Activated CD8-positive, alpha-beta T cell treated with anti-CD3 and anti-CD28 coated beads for 36 hours (primary cell): ENCODE data around the gene DHRS12. TPM values are rescaled to one million over a fixed set of nuclear protein-coding genes. Genes with fewer than 3 reads are reported as not detected.

Experiments used
- ATAC-seq: fragments of 200-7000 bp; cut with Tn5 transposase; one replicate; pipeline ENCODE4 v1.10.0; 2021; ENCODE audit warnings: mild to moderate bottlenecking, moderate library complexity
- CTCF ChIA-PET: fragments of 350-600 bp; sonication (Branson Sonifier 250); formaldehyde crosslinking; loops from one replicate; lab custom pipeline; 2021; ENCODE audit warnings: antibody characterized with exemption; lab: Charles Lee
- POLR2A ChIA-PET: fragments of 350-600 bp; sonication (Branson Sonifier 250); formaldehyde crosslinking; loops from one replicate; lab custom pipeline; 2021; ENCODE audit warnings: antibody characterized with exemption; lab: Charles Lee
- DNase-seq: peaks from one replicate; pipeline ENCODE4 v3.0.0-alpha.2; 2020
- H3K27ac Mint-ChIP-seq: one replicate; pipeline ENCODE4 v1.8.0; 2021; ENCODE audit warnings: mild to moderate bottlenecking, mixed read lengths
- H3K27me3 Mint-ChIP-seq: one replicate; pipeline ENCODE4 v1.8.0; 2021; ENCODE audit warnings: mixed read lengths
- H3K36me3 Mint-ChIP-seq: one replicate; pipeline ENCODE4 v1.8.0; 2021; ENCODE audit warnings: low read depth, mixed read lengths
- H3K4me1 Mint-ChIP-seq: one replicate; pipeline ENCODE4 v1.8.0; 2021; ENCODE audit warnings: low read depth, mixed read lengths
- H3K4me3 Mint-ChIP-seq: one replicate; pipeline ENCODE4 v1.8.0; 2021; ENCODE audit warnings: mild to moderate bottlenecking, moderate library complexity, mixed read lengths
- H3K9me3 Mint-ChIP-seq: one replicate; pipeline ENCODE4 v1.8.0; 2021; ENCODE audit warnings: mixed read lengths
- CTCF ChIP-seq: fragments of 200-600 bp; IDR thresholded peaks from one replicate; pipeline ENCODE4 v1.8.0; 2022; ENCODE audit warnings: antibody characterized with exemption, mild to moderate bottlenecking
- intact Hi-C: fragments of 100-400 bp; cut with micrococcal nuclease; formaldehyde crosslinking; loops from one replicate; pipeline ENCODE4 v1.10.0; 2022
- total RNA-seq, 2 experiments: library from RNA; stranded (reverse); gene quantifications; one replicate each; pipeline ENCODE4 v1.2.3, GENCODE V29; 2021

The DHRS12 gene
- total RNA-seq, 2 experiments from 2014 or later = 6.6 to 6.7 TPM

GRCh38 chr13:51822106-51822815, 18.3 kb upstream of the DHRS12 start:
- H3K36me3 Mint-ChIP-seq = no peaks in the 10 kb centered on the region
- H3K9me3 Mint-ChIP-seq = no peaks in the 10 kb centered on the region
- ATAC-seq (peak; percentile 26), DNase-seq (peak; percentile 53)
- TF ChIP-seq CTCF = no peak
- H3K27me3 Mint-ChIP-seq = no peaks in the 10 kb centered on the region
- peak overlapping the region; percentile 94 for H3K27ac Mint-ChIP-seq
- ChIA-PET POLR2A (interaction anchor here (0.6 to 3.1 kb wide), 9 partner anchors 9 to 369 kb away, joined by 3 to 11 read pairs (median 4); partner anchors contain the start of gene INTS6), CTCF (interaction anchor here (1.0 to 8.3 kb wide), 6 partner anchors 8 to 17 kb away, joined by 3 to 119 read pairs (median 6); no protein-coding TSS in a partner anchor)
- intact Hi-C loops = loop anchor here (2.0 kb wide), 1 partner anchor 17 kb away; the partner anchor contains the start of gene DHRS12
- peak overlapping the region; percentile 74 for H3K4me3 Mint-ChIP-seq
- H3K4me1 Mint-ChIP-seq = peaks cover 84% of the 10 kb centered on the region

- H3K27ac Mint-ChIP-seq = peak overlapping the region; percentile 94
- ChIA-PET POLR2A (interaction anchor here (1.0 to 3.1 kb wide), 7 partner anchors 8 to 369 kb away, joined by 3 to 11 read pairs (median 6); partner anchors contain the start of gene INTS6), CTCF (interaction anchor here (1.0 to 4.9 kb wide), 4 partner anchors 11 to 24 kb away, joined by 3 to 42 read pairs (median 4); partner anchors contain the start of gene TMEM272)
- ATAC-seq (no peak), DNase-seq (no peak)
- intact Hi-C loops = loop anchor here (2.0 kb wide), 1 partner anchor 17 kb away; the partner anchor contains the start of gene DHRS12
- H3K9me3 Mint-ChIP-seq = no peaks in the 10 kb centered on the region
- peaks cover 84% of the 10 kb centered on the region for H3K4me1 Mint-ChIP-seq
- H3K36me3 Mint-ChIP-seq = no peaks in the 10 kb centered on the region
- peak overlapping the region; percentile 74 for H3K4me3 Mint-ChIP-seq
- TF ChIP-seq CTCF = no peak
- H3K27me3 Mint-ChIP-seq = no peaks in the 10 kb centered on the region
Observed at GRCh38 chr13:51821606-51822005, 17.6 kb upstream of the DHRS12 start.

- no peaks in the 10 kb centered on the region for H3K9me3 Mint-ChIP-seq
- POLR2A ChIA-PET = interaction anchor here (0.5 to 1.5 kb wide), 5 partner anchors 9 to 366 kb away, joined by 3 to 4 read pairs (median 4); no protein-coding TSS in a partner anchor
- peak overlapping the region; percentile 94 for H3K27ac Mint-ChIP-seq
- TF ChIP-seq CTCF = no peak
- peak overlapping the region; percentile 74 for H3K4me3 Mint-ChIP-seq
- no peaks in the 10 kb centered on the region for H3K27me3 Mint-ChIP-seq
- DNase-seq (no peak), ATAC-seq (no peak)
- peaks cover 84% of the 10 kb centered on the region for H3K4me1 Mint-ChIP-seq
- intact Hi-C loops = no loop called here
- H3K36me3 Mint-ChIP-seq = no peaks in the 10 kb centered on the region
- CTCF ChIA-PET = interaction anchor here (0.6 to 4.9 kb wide), 6 partner anchors 8 to 631 kb away, joined by 3 to 42 read pairs (median 4); partner anchors contain the start of genes TMEM272 and VPS36
Observed at GRCh38 chr13:51820016-51820597, 16.1 kb upstream of the DHRS12 start.

GRCh38 chr13:51819544-51819943, 15.6 kb upstream of the DHRS12 start:
- no peak for TF ChIP-seq CTCF
- Mint-ChIP-seq H3K36me3 (no peaks in the 10 kb centered on the region), H3K4me1 (peaks cover 89% of the 10 kb centered on the region), H3K27ac (peak overlapping the region; percentile 94), H3K9me3 (no peaks in the 10 kb centered on the region), H3K27me3 (no peaks in the 10 kb centered on the region), H3K4me3 (peak overlapping the region; percentile 74)
- CTCF ChIA-PET = interaction anchor here (1.0 to 4.9 kb wide), 5 partner anchors 9 to 44 kb away, joined by 4 to 42 read pairs (median 5); no protein-coding TSS in a partner anchor
- DNase-seq (no peak), ATAC-seq (no peak)
- intact Hi-C loops = loop anchor here (5.0 kb wide), 1 partner anchor 308 kb away; the partner anchor contains the start of gene NEK5
- POLR2A ChIA-PET = interaction anchor here (0.5 to 1.5 kb wide), 7 partner anchors 9 to 374 kb away, joined by 3 to 6 read pairs (median 4); no protein-coding TSS in a partner anchor
